ENCODE measurements around the gene ALX1. TPM values are rescaled to one million over a fixed set of nuclear protein-coding genes. Genes with fewer than 3 reads are reported as not detected.

Gene ALX1
- total RNA-seq (2022; extraction: Qiagen RNA extraction; ENCODE audit: low read depth) = 4.6 to 5.8 TPM (median 5.3 TPM) in 5 replicates

DNA sequence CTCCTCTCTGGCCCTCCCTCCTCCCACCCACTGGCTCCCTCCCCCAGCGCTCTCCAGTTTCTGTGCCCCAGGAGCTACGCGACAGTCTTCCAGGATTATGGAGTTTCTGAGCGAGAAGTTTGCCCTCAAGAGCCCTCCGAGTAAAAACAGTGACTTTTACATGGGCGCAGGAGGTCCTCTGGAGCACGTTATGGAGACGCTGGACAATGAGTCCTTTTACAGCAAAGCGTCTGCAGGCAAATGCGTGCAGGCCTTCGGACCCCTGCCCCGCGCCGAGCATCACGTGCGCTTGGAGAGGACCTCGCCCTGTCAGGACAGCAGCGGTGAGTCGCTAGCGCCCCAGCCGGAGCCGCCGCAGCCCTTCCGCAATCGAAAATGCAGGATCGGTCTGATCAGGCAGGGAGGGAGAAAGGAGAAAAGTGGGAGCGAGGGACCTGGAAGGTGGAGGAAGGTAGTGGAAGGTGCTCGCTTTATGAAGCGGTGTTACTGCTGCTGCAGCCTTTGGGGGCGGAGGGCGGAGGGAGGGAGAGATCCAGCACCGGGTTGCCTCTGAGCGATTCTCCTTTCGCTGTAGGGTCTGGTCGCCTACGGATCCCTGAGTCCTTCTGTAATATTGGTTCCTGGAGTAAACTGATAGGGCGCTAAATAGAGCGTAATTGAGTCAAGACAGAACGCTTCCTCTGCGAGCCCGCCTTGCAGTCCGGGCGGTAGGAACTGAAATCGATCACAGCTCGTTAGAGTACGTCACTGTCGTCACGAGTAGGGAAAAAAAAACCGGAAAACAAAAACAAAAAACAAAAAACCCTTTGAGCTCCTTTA, at the start of gene ALX1:
TSS of gene ALX1 (plus strand) at position 56 of the 819 bp plus-strand sequence. CDS start at position 98, 42 bp downstream.

Other genes with a start within 250 kb of the ALX1 start
- gene TSPAN19, start 243.9 kb upstream of the ALX1 start, total RNA-seq (2022; extraction: Qiagen RNA extraction; ENCODE audit: low read depth) = 0.17 TPM in 1 of 5 replicates, not detected in the others
- gene LRRIQ1, start 243.9 kb upstream of the ALX1 start, total RNA-seq (2022; extraction: Qiagen RNA extraction; ENCODE audit: low read depth) = 0.83 to 2.1 TPM (median 1.2 TPM) in 5 replicates

All from A549 treated with ZK216348 at 1 μM for 4 hours (cell line).